ENCODE results near the gene FCRL2. TPM values are rescaled to one million over a fixed set of nuclear protein-coding genes. Genes with fewer than 3 reads are reported as not detected.

Gene FCRL2
- total and polyA plus RNA-seq, 9 donors: 0.11 to 0.12 TPM; not detected in 7

DNA sequence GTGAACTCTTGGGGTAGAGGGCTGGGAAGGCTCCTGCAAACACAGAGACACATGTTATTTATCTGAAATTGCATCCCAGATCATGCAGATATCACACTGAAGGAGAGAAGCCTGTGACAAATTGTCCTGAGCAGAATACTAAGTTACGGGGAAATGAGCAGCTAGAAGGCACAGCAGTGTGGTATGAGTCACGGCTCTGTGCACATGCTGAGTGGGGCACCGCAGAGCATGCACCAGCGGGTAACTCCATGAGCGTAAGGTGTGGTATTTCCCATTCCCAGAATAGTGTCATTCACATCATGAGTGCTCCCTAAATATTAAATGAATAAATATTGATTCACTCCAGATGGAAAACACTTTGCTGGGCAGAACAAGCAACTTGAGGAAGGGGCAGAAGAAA, 21.3 kb upstream of the FCRL2 start:
- H3K27me3 ChIP-seq: no peaks in the 10 kb centered on the region

DNA sequence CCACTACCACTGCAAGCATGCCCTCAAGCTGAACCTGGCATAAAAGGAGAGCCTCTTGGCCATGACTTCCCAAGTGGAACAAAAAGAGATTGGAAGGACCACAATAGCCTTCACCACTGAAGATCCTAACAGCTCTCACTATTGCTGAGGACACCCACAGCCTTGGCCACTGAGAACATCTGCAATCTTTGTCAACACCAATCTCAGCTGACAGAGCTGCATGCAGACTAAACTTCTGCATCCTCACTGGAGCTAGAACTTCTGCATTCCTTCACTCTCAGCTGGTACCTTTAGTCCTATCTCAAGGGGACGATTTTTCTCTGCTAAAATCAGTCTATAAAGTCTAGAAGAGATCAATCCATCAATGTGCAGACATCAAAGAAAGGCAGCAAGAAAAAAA, 8.3 kb upstream of the FCRL2 start:
- Histone ChIP-seq H3K27me3 (no peaks in the 10 kb centered on the region), H3K36me3 (no peaks in the 10 kb centered on the region), H3K9me3 (no peaks in the 10 kb centered on the region), H3K4me3 (no peak overlapping the region), H3K4me1 (ENCODE audit: insufficient read depth) (no peaks in the 10 kb centered on the region), H3K27ac (no peak overlapping the region)
- WGBS, 3 donors: 10 to 12% (median 11%) methylated on average over 1 of the region's 1 CpG
- TF ChIP-seq, protein P1, sequence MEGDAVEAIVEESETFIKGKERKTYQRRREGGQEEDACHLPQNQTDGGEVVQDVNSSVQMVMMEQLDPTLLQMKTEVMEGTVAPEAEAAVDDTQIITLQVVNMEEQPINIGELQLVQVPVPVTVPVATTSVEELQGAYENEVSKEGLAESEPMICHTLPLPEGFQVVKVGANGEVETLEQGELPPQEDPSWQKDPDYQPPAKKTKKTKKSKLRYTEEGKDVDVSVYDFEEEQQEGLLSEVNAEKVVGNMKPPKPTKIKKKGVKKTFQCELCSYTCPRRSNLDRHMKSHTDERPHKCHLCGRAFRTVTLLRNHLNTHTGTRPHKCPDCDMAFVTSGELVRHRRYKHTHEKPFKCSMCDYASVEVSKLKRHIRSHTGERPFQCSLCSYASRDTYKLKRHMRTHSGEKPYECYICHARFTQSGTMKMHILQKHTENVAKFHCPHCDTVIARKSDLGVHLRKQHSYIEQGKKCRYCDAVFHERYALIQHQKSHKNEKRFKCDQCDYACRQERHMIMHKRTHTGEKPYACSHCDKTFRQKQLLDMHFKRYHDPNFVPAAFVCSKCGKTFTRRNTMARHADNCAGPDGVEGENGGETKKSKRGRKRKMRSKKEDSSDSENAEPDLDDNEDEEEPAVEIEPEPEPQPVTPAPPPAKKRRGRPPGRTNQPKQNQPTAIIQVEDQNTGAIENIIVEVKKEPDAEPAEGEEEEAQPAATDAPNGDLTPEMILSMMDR (IDR thresholded peaks at IDR 0.05): no peak
- intact Hi-C loops (cut with DNase I): no loop called here
- DNase-seq: no peak

More for the DNA sequence above, 21.3 kb upstream of the FCRL2 start:
- TF ChIP-seq POLR2A (IDR thresholded peaks at IDR 0.05) (no peak), EP300 (IDR thresholded peaks at IDR 0.05) (no peak)
- TF ChIP-seq, protein P1 (IDR thresholded peaks at IDR 0.05): no peak
- WGBS, 3 donors: 81 to 93% (median 85%) methylated on average over 5 of the region's 5 CpGs
- H3K4me3 ChIP-seq: no peak overlapping the region
- no peak for DNase-seq
- no peaks in the 10 kb centered on the region for H3K4me1 ChIP-seq (ENCODE audit: insufficient read depth)
- no peak overlapping the region for H3K27ac ChIP-seq
- intact Hi-C loops (cut with DNase I): no loop called here
- no peaks in the 10 kb centered on the region for H3K9me3 ChIP-seq
- H3K36me3 ChIP-seq: no peaks in the 10 kb centered on the region

DNA sequence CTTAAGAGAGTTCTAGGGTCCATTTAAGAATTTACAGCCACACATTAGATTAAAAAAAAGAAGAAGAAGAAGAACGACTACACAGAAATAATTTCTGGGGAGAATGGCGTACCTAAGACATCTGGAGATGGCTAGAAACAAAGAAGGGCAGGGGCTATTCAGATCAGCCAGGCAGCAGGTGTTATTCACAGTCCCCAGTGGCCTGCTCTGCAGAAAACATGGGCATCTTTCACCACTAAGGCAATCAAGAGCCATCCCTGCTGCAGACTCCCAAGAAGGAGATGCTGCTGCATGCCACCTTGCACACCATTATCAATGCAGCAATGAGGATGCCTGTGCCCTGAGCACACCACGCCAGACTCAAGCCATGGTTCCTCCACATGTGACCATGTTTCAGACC, 7.9 kb upstream of the FCRL2 start:
- no peak overlapping the region for H3K27ac ChIP-seq
- TF ChIP-seq, protein P1 (IDR thresholded peaks at IDR 0.05): no peak
- TF ChIP-seq EP300 (IDR thresholded peaks at IDR 0.05) (no peak), POLR2A (IDR thresholded peaks at IDR 0.05) (no peak)
- intact Hi-C loops (cut with DNase I): no loop called here
- H3K27me3 ChIP-seq: no peaks in the 10 kb centered on the region
- 61 to 67% (median 66%) methylated on average over 3 of the region's 3 CpGs for WGBS, 3 donors
- H3K36me3 ChIP-seq: no peaks in the 10 kb centered on the region
- no peaks in the 10 kb centered on the region for H3K4me1 ChIP-seq (ENCODE audit: insufficient read depth)
- no peak overlapping the region for H3K4me3 ChIP-seq
- no peaks in the 10 kb centered on the region for H3K9me3 ChIP-seq
- DNase-seq: no peak

DNA sequence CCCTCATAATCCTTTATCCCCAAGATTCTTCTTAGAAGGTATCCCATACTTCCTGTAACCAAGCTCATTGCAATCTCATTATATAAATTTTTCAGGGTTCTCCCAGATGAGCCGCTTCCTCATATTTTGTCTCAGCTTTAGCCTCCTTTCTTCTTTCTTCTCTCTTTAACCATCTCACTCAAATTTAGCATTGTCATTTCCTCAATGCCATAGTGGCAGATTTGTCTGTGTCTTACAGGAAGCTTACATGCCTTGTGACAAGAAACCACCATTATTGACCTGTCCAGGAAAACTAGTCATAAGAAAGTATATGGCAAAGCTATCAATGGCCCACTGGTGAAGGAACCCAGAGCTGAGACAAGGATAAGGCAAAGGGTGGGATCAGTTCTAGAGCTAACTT, 6.0 kb upstream of the FCRL2 start:
- 90 to 97% (median 95%) methylated on average over 1 of the region's 1 CpG for WGBS, 3 donors

More for the DNA sequence above, 6.0 kb upstream of the FCRL2 start:
- Histone ChIP-seq H3K9me3 (no peaks in the 10 kb centered on the region), H3K27ac (no peak overlapping the region), H3K4me1 (ENCODE audit: insufficient read depth) (no peaks in the 10 kb centered on the region), H3K4me3 (no peak overlapping the region), H3K36me3 (no peaks in the 10 kb centered on the region), H3K27me3 (no peaks in the 10 kb centered on the region)
- no peak for DNase-seq
- intact Hi-C loops (cut with DNase I): no loop called here
- TF ChIP-seq, protein P1 (IDR thresholded peaks at IDR 0.05): no peak
- no peak for TF ChIP-seq POLR2A (IDR thresholded peaks at IDR 0.05)
- no peak for TF ChIP-seq EP300 (IDR thresholded peaks at IDR 0.05)
